WTC11 (cell line): Measurements from ENCODE around the gene CD247. TPM values are rescaled to one million over a fixed set of nuclear protein-coding genes. Genes with fewer than 3 reads are reported as not detected.

Source experiments
- ATAC-seq: fragments of 200-7000 bp; cut with Tn5 transposase; 2 replicates; pipeline ENCODE4 v1.10.0; 2021; ENCODE audit warnings: mild to moderate bottlenecking, moderate library complexity
- CTCF ChIA-PET: fragments of 300-600 bp; sonication (Branson Sonifier 250); formaldehyde crosslinking; loops from one replicate; lab custom pipeline; 2021; ENCODE audit warnings: antibody characterized with exemption; lab: Charles Lee
- POLR2A ChIA-PET: fragments of 350-600 bp; sonication (Branson Sonifier 250); formaldehyde crosslinking; loops from one replicate; lab custom pipeline; 2021; ENCODE audit warnings: antibody characterized with exemption; lab: Charles Lee
- DNase-seq: peaks from one replicate; pipeline ENCODE4 v3.0.0; 2021; ENCODE audit warnings: low spot score
- H3K27ac Mint-ChIP-seq: 2 replicates; pipeline ENCODE4 v1.8.0; 2021; ENCODE audit warnings: mixed read lengths
- H3K27me3 Mint-ChIP-seq: 2 replicates; pipeline ENCODE4 v1.8.0; 2021; ENCODE audit warnings: low read depth, mild to moderate bottlenecking, moderate library complexity, mixed read lengths
- H3K36me3 Mint-ChIP-seq: 2 replicates; pipeline ENCODE4 v1.8.0; 2021; ENCODE audit warnings: mixed read lengths
- H3K4me1 Mint-ChIP-seq: 2 replicates; pipeline ENCODE4 v1.8.0; 2022; ENCODE audit warnings: mixed read lengths
- H3K4me3 Mint-ChIP-seq: 2 replicates; pipeline ENCODE4 v1.8.0; 2021; ENCODE audit warnings: mild to moderate bottlenecking, moderate library complexity, mixed read lengths
- H3K9me3 Mint-ChIP-seq: 2 replicates; pipeline ENCODE4 v1.8.0; 2021; ENCODE audit warnings: mixed read lengths
- CREM ChIP-seq: sonication (generic); formaldehyde crosslinking; IDR thresholded peaks from 2 replicates; pipeline ENCODE4 v1.8.1; 2022; ENCODE audit warnings: mild to moderate bottlenecking, missing genetic modification reagents, moderate library complexity
- ESRRA ChIP-seq: sonication (generic); formaldehyde crosslinking; IDR thresholded peaks from 2 replicates; pipeline ENCODE4 v1.8.1; 2022; ENCODE audit warnings: mild to moderate bottlenecking, missing genetic modification reagents, borderline replicate concordance
- FOXP1 ChIP-seq: sonication (generic); formaldehyde crosslinking; IDR thresholded peaks from 2 replicates; pipeline ENCODE4 v1.8.0; 2022; ENCODE audit warnings: missing genetic modification reagents, mild to moderate bottlenecking, moderate library complexity, borderline replicate concordance
- HMGA2 ChIP-seq: fragments of 250-450 bp; sonication (Bioruptor Pico); IDR thresholded peaks from 2 replicates; pipeline ENCODE4 v1.4.0; 2021; ENCODE audit warnings: mild to moderate bottlenecking, moderate library complexity
- IRF2 ChIP-seq: sonication (generic); formaldehyde crosslinking; IDR thresholded peaks from 2 replicates; pipeline ENCODE4 v1.8.0; 2022; ENCODE audit warnings: low read depth, missing genetic modification reagents, borderline replicate concordance
- KAT7 ChIP-seq: sonication (generic); formaldehyde crosslinking; IDR thresholded peaks from 2 replicates; pipeline ENCODE4 v1.8.1; 2023; ENCODE audit warnings: missing genetic modification reagents, mild to moderate bottlenecking, borderline replicate concordance
- NFYB ChIP-seq: sonication (generic); formaldehyde crosslinking; conservative IDR thresholded peaks from 2 replicates; pipeline ENCODE4 v1.8.0; 2022; ENCODE audit warnings: low read depth, missing genetic modification reagents
- PRRX2 ChIP-seq: fragments of 250-450 bp; sonication (Bioruptor Pico); IDR thresholded peaks from 2 replicates; pipeline ENCODE4 v1.8.0; 2021; ENCODE audit warnings: mild to moderate bottlenecking
- RELA ChIP-seq: sonication (generic); formaldehyde crosslinking; IDR thresholded peaks from 2 replicates; pipeline ENCODE4 v1.8.1; 2022; ENCODE audit warnings: missing genetic modification reagents, mild to moderate bottlenecking, borderline replicate concordance
- SOX15 ChIP-seq: fragments of 250-450 bp; sonication (Bioruptor Pico); IDR thresholded peaks from 2 replicates; pipeline ENCODE4 v1.9.0; 2021; ENCODE audit warnings: mild to moderate bottlenecking
- SP1 ChIP-seq: sonication (generic); formaldehyde crosslinking; conservative IDR thresholded peaks from 2 replicates; pipeline ENCODE4 v1.8.1; 2022; ENCODE audit warnings: missing genetic modification reagents
- total RNA-seq: library from RNA; stranded (reverse); gene quantifications from 3 replicates; pipeline ENCODE4 v1.2.3, GENCODE V29; 2021
- TF ChIP-seq, protein P1 (sequence below): fragments of 250-450 bp; sonication (Bioruptor Pico); IDR thresholded peaks from 2 replicates; pipeline ENCODE4 v2.1.2; 2022; ENCODE audit warnings: mild to moderate bottlenecking, moderate library complexity
- TF ChIP-seq, protein P2 (sequence below): fragments of 250-450 bp; sonication (Bioruptor Pico); conservative IDR thresholded peaks from 2 replicates; pipeline ENCODE4 v1.9.0; 2021; ENCODE audit warnings: mild to moderate bottlenecking
- TF ChIP-seq, protein P3 (sequence below): fragments of 250-450 bp; sonication (Bioruptor Pico); IDR thresholded peaks from 2 replicates; pipeline ENCODE4 v1.9.0; 2021; ENCODE audit warnings: mild to moderate bottlenecking
- TF ChIP-seq, protein P4 (sequence below): sonication (generic); formaldehyde crosslinking; IDR thresholded peaks from 2 replicates; pipeline ENCODE4 v1.8.1; 2022; ENCODE audit warnings: missing genetic modification reagents, borderline replicate concordance
- TF ChIP-seq, protein P5 (sequence below): sonication (generic); formaldehyde crosslinking; IDR thresholded peaks from 2 replicates; pipeline ENCODE4 v1.8.1; 2023; ENCODE audit warnings: mild to moderate bottlenecking, missing genetic modification reagents
- TF ChIP-seq, protein P6 (sequence below): sonication (generic); formaldehyde crosslinking; IDR thresholded peaks from 2 replicates; pipeline ENCODE4 v1.8.1; 2023; ENCODE audit warnings: mild to moderate bottlenecking, missing genetic modification reagents

The CD247 gene
- total RNA-seq, 1 experiment from 2014 or later: 1.8 TPM

DNA sequence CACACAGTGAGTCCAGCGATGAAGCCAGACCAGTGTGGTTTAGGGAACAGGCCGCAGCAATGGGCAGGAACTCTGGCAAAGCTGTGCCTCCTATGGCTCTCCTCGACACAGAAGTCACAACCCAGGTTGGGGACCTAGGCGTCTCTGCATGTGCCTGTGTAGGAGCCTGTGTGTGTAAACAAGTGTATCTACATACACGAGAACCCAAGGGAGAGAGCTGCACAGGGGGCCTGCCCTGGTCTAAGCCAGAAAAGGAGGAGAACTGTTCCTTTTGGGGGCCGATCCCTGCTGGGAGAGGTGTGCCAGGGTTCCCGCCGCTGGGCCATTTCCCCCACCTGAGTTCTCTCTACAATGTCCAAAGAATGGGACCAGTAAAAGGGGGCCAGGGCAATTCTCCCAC, 56.0 kb downstream of the CD247 start:
- ATAC-seq (no peak), DNase-seq (no peak)
- no peak for TF ChIP-seq IRF2 (CRISPR knock-in tag)
- TF ChIP-seq HMGA2 (CRISPR knock-in tag): no peak
- TF ChIP-seq RELA: no peak
- TF ChIP-seq SOX15 (CRISPR knock-in tag): no peak
- TF ChIP-seq, protein P1, sequence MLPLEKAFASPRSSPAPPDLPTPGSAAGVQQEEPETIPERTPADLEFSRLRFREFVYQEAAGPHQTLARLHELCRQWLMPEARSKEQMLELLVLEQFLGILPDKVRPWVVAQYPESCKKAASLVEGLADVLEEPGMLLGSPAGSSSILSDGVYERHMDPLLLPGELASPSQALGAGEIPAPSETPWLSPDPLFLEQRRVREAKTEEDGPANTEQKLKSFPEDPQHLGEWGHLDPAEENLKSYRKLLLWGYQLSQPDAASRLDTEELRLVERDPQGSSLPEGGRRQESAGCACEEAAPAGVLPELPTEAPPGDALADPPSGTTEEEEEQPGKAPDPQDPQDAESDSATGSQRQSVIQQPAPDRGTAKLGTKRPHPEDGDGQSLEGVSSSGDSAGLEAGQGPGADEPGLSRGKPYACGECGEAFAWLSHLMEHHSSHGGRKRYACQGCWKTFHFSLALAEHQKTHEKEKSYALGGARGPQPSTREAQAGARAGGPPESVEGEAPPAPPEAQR (CRISPR knock-in tag): no peak
- TF ChIP-seq, protein P2, sequence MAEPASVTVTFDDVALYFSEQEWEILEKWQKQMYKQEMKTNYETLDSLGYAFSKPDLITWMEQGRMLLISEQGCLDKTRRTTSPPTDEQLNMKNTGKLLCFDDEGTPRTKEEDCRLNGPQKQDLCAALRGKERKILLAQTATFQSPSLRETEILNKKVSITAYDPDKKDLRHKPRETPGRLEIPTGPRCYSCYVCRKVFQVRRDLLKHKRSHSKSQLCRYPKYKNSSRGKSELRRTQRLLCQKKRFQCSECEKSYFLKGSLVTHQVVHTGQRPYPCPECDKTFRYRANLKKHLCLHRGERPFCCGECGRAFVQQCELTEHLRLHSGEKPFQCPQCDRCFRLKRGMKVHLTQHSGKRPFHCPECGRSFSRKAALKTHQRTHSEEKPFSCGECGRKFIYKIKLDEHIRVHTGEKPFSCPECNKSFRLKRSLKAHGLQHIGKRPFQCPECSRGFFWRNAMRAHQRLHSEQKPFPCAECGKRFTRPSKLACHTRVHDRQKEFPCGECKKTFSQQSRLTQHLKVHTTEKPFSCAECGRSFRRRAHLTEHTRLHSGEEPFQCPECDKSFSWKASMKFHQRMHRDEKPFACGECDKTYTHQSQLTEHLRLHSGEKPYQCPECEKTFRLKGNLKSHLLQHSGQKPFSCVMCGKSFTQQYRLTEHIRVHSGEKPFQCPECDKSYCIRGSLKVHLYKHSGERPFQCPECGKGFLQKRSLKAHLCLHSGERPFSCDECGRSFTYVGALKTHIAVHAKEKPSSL (CRISPR knock-in tag): no peak
- no peak for TF ChIP-seq NFYB
- TF ChIP-seq, protein P3, sequence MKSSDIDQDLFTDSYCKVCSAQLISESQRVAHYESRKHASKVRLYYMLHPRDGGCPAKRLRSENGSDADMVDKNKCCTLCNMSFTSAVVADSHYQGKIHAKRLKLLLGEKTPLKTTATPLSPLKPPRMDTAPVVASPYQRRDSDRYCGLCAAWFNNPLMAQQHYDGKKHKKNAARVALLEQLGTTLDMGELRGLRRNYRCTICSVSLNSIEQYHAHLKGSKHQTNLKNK: no peak
- TF ChIP-seq ESRRA (CRISPR knock-in tag): no peak
- TF ChIP-seq PRRX2 (CRISPR knock-in tag): no peak
- no peak for TF ChIP-seq CREM
- TF ChIP-seq, protein P4, sequence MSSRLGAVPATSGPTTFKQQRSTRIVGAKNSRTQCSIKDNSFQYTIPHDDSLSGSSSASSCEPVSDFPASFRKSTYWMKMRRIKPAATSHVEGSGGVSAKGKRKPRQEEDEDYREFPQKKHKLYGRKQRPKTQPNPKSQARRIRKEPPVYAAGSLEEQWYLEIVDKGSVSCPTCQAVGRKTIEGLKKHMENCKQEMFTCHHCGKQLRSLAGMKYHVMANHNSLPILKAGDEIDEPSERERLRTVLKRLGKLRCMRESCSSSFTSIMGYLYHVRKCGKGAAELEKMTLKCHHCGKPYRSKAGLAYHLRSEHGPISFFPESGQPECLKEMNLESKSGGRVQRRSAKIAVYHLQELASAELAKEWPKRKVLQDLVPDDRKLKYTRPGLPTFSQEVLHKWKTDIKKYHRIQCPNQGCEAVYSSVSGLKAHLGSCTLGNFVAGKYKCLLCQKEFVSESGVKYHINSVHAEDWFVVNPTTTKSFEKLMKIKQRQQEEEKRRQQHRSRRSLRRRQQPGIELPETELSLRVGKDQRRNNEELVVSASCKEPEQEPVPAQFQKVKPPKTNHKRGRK (CRISPR knock-in tag): no peak
- POLR2A ChIA-PET: no interaction called here
- no peaks in the 10 kb centered on the region for H3K9me3 Mint-ChIP-seq
- peaks cover 13% of the 10 kb centered on the region for H3K27me3 Mint-ChIP-seq
- no peaks in the 10 kb centered on the region for H3K36me3 Mint-ChIP-seq
- peaks cover 26% of the 10 kb centered on the region for H3K4me1 Mint-ChIP-seq
- no peak overlapping the region for H3K27ac Mint-ChIP-seq
- CTCF ChIA-PET: no interaction called here
- no peak overlapping the region for H3K4me3 Mint-ChIP-seq

DNA sequence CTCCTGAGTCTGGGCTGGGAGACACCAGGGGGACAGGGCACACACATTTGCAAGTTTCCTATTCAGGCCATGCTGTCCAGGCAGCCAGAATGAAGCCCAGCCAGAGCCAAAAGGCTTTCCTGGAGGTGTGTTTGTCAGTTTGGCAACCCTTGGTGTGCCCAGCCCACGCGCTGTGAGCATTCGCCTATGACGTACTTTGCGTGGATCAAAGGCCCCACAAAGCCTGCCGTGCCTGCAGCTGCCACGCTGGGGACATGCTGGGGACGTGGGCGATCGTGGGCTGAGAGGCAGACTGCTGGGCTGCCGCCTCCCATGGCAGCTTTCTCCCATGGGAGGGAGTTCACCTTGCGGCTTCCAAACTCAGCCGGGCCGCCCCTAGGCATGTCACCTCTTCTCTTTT, 57.5 kb downstream of the CD247 start:
- ChIA-PET CTCF (interaction anchor here (1.1 kb wide), 1 partner anchor 13 kb away, joined by 3 read pairs; no protein-coding TSS in a partner anchor), POLR2A (no interaction called here)
- Mint-ChIP-seq H3K36me3 (no peaks in the 10 kb centered on the region), H3K27me3 (peaks cover 28% of the 10 kb centered on the region), H3K9me3 (no peaks in the 10 kb centered on the region), H3K27ac (no peak overlapping the region), H3K4me1 (peaks cover 33% of the 10 kb centered on the region), H3K4me3 (no peak overlapping the region)
- ATAC-seq (no peak), DNase-seq (no peak)
- no peak for TF ChIP-seq KAT7
- TF ChIP-seq, protein P5, sequence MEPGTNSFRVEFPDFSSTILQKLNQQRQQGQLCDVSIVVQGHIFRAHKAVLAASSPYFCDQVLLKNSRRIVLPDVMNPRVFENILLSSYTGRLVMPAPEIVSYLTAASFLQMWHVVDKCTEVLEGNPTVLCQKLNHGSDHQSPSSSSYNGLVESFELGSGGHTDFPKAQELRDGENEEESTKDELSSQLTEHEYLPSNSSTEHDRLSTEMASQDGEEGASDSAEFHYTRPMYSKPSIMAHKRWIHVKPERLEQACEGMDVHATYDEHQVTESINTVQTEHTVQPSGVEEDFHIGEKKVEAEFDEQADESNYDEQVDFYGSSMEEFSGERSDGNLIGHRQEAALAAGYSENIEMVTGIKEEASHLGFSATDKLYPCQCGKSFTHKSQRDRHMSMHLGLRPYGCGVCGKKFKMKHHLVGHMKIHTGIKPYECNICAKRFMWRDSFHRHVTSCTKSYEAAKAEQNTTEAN (CRISPR knock-in tag): no peak
- TF ChIP-seq, protein P6, sequence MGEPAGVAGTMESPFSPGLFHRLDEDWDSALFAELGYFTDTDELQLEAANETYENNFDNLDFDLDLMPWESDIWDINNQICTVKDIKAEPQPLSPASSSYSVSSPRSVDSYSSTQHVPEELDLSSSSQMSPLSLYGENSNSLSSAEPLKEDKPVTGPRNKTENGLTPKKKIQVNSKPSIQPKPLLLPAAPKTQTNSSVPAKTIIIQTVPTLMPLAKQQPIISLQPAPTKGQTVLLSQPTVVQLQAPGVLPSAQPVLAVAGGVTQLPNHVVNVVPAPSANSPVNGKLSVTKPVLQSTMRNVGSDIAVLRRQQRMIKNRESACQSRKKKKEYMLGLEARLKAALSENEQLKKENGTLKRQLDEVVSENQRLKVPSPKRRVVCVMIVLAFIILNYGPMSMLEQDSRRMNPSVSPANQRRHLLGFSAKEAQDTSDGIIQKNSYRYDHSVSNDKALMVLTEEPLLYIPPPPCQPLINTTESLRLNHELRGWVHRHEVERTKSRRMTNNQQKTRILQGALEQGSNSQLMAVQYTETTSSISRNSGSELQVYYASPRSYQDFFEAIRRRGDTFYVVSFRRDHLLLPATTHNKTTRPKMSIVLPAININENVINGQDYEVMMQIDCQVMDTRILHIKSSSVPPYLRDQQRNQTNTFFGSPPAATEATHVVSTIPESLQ: no peak
- no peak for TF ChIP-seq SP1 (CRISPR knock-in tag)
- TF ChIP-seq FOXP1: no peak
